Measurements from ENCODE around the gene KDM4C. TPM values are rescaled to one million over a fixed set of nuclear protein-coding genes. Genes with fewer than 3 reads are reported as not detected.

Gene KDM4C
- total RNA-seq, 1 experiment from 2014 or later, result 7.1 TPM

GRCh38 chr9:6893350-6894131 is 135.8 kb downstream of the KDM4C start:
- ChIA-PET CTCF (no interaction called here), POLR2A (no interaction called here)
- Histone ChIP-seq H3K27ac (ENCODE audit: low read length) (no peak overlapping the region), H3K4me3 (ENCODE audit: low read depth in 2 of 2, low read length in 2 of 2) (no peak overlapping the region), H3K9me3 (ENCODE audit: control insufficient read depth, insufficient read depth, low read depth, low read length) (no peaks in the 10 kb centered on the region), H3K27me3 (ENCODE audit: control insufficient read depth, insufficient read depth, low read length) (no peaks in the 10 kb centered on the region), H3K4me1 (ENCODE audit: control insufficient read depth, insufficient read depth, low read length) (no peaks in the 10 kb centered on the region), H3K36me3 (ENCODE audit: control insufficient read depth, insufficient read depth, low read length) (no peaks in the 10 kb centered on the region)
- DNase-seq (ENCODE audit: low read depth, low spot score), result no peak
- TF ChIP-seq TCF7L2 (IDR thresholded peaks at IDR 0.05; ENCODE audit: low read depth, low read length), result no peak
- no peak for TF ChIP-seq REST (IDR thresholded peaks at IDR 0.05; ENCODE audit: insufficient read depth in 1 of 2, low read depth in 2 of 2, low read length in 1 of 2)
- no peak for TF ChIP-seq CTCF (IDR thresholded peaks at IDR 0.05)
- TF ChIP-seq SIN3A (IDR thresholded peaks at IDR 0.05; ENCODE audit: borderline replicate concordance, insufficient read depth, low read depth, low read length), result no peak
- no peak for TF ChIP-seq POLR2AphosphoS5 (IDR thresholded peaks at IDR 0.05; ENCODE audit: low read depth, low read length)
- ATAC-seq, result no peak
- intact Hi-C loops (cut with micrococcal nuclease; ENCODE audit: unreplicated experiment) (no loop called here), in situ Hi-C loops (cut with HindIII; ENCODE audit: low pct_unique_long_range_greater_than_20kb, low sequenced_read_pairs) (no loop called here)
- BruUV-seq (replicated peaks), result no TSS peak

GRCh38 chr9:6894135-6894534 is 136.4 kb downstream of the KDM4C start:
- TF ChIP-seq CTCF (IDR thresholded peaks at IDR 0.05) (no peak), REST (IDR thresholded peaks at IDR 0.05; ENCODE audit: insufficient read depth in 1 of 2, low read depth in 2 of 2, low read length in 1 of 2) (no peak)
- Histone ChIP-seq H3K9me3 (ENCODE audit: control insufficient read depth, insufficient read depth, low read depth, low read length) (no peaks in the 10 kb centered on the region), H3K27ac (ENCODE audit: low read length) (no peak overlapping the region), H3K4me3 (ENCODE audit: low read depth in 2 of 2, low read length in 2 of 2) (no peak overlapping the region), H3K27me3 (ENCODE audit: control insufficient read depth, insufficient read depth, low read length) (no peaks in the 10 kb centered on the region), H3K4me1 (ENCODE audit: control insufficient read depth, insufficient read depth, low read length) (no peaks in the 10 kb centered on the region), H3K36me3 (ENCODE audit: control insufficient read depth, insufficient read depth, low read length) (no peaks in the 10 kb centered on the region)
- POLR2A ChIA-PET, result no interaction called here
- CTCF ChIA-PET, result no interaction called here
- DNase-seq (ENCODE audit: low read depth, low spot score) (no peak), ATAC-seq (no peak)
- intact Hi-C loops (cut with micrococcal nuclease; ENCODE audit: unreplicated experiment) (no loop called here), in situ Hi-C loops (cut with HindIII; ENCODE audit: low pct_unique_long_range_greater_than_20kb, low sequenced_read_pairs) (no loop called here)
- BruUV-seq (replicated peaks), result no TSS peak
